Fibroblast of skin of right biceps (primary cell): ENCODE data around the gene GPC5.

Experiments used
- DNase-seq: peaks from one replicate; pipeline ENCODE4 v3.0.0-alpha.2; 2013

GPC5 gene

DNA sequence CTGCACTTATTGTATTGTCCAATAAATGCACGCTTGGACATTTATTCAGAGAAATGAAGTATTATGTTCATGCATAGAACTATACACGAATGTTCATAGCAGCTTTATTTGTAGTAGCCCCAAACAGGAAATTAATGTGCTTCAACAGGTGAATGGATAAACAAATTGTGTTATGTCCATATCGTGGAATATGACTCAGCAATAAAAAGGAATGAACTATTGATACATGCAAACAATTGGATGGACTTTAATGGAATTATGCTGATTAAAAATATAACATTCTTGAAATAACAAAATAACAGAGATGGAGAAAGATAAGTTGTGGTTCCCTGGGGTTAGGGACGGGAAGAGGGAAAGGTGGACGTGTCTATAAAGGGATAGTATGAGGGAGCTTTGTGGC is 65.9 kb downstream of the GPC5 start:
- DNase-seq, result no peak

DNA sequence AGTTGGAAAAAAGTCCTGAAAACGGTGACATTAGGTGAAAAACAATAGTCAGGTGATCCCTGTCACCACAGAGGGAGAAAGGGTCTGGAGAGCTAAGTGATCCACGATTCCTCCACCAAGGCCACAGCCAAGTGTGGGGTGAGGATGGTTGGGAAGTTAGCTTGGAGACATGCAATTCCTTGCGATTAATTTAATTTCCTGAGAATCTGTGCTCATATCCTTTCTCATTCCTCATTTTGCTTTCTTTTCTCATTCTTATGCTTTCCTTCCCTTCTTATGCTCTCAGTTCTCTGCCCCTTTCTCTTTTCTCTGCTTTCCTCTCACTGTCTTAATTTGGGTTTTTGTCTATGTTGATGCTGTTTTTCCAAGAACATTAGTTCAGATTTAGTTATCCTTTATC is 68.8 kb downstream of the GPC5 start:
- DNase-seq, result no peak

DNA sequence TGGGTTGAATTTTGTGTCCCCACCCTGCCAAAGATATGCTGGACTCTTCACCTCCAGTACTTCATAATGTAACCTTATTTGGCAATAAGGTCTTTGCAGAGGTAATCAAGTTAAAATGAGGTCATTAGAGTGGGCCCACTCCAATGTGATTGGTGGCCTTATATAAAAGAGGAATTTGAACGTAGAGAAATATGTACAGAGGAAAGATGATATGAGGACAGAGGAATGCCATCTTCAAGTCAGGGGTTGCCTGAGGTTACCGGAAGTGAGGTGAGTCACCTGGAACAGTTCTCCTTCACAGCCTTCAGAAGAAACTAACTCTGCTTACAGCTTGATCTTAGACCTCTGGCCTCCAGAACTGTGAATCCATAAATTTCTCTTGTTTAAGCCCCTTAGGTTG is 69.9 kb downstream of the GPC5 start:
- peak; percentile 53 for DNase-seq

DNA sequence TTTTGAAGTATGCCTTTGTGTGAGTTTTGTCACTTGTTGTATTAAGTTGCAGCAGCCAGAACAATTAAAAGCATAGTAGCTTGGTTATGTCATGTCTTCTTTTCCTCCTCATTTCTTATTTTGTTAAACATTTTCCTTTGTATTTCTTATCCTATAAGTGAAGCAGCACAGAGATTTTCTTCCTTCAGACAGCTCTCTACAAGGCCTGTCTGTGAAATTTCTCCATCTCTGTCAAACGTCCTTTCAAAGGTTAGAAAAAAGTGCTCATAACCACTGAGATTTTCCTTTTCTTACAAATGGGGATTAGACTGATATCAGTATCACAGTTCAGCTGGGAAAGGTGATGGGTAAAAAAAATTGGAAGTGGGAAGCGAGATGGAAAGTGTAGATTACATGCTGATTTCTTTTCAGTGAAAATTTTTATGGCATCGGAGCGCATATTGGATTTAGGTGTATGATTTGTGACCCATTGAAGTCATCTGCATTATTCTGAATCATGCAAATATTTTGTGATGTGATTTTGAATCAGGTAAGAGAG is 71.7 kb downstream of the GPC5 start:
- no peak for DNase-seq

DNA sequence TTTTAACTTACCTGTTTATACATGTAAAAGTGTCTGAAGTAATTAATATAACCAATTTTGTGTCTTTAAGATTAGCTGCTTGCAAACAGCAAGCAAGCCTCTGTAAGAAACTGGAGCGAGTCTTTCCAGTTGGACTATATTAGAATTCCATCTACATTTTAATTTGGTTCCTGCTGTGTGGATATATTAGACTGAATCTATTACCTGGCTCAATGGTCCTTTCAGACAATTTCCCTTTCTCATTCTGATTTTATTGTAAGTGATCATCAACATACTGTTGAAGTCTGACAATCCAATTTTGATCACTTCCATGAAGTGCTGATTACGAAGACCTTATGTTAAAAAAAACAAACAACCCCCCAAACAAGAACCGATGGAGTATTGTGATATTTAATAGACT is 72.3 kb downstream of the GPC5 start:
- no peak for DNase-seq

DNA sequence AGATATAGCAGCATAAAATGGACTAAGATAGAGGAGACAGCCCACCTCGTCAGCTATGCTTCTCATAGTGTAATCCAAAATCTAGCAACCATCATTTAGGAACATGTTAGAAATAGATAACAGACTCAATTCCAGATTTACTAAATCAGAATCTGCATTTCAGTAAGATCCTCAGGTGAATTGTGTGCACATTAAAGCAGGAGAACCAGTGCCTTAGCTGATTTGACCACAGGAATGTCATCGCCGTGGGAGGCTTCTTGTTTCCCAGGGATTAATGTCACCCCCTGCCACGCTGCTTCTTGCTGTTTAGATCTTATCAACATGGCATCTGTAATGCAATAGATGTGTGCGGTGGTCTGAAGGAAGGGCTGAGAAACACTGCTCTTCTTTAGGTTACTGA is 84.0 kb downstream of the GPC5 start:
- peak; percentile 15 for DNase-seq

DNA sequence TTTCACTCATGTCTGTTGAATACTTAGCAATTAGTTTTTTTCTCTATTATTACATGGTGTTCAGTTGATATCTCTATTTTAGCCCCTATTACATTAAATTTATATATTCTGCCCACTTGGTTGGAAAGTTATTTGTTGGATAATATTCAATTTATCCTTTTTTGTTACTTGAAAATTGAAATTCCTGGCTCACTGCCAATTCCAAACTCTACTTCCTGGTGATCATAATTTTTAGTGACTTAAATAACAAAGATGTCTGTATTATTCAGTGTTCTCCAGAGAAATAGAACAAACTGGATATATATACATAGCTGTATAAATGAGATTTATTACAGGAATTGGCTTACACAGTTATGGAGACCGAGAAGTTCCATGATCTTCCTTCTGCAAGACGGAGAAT is 93.6 kb downstream of the GPC5 start:
- no peak for DNase-seq

DNA sequence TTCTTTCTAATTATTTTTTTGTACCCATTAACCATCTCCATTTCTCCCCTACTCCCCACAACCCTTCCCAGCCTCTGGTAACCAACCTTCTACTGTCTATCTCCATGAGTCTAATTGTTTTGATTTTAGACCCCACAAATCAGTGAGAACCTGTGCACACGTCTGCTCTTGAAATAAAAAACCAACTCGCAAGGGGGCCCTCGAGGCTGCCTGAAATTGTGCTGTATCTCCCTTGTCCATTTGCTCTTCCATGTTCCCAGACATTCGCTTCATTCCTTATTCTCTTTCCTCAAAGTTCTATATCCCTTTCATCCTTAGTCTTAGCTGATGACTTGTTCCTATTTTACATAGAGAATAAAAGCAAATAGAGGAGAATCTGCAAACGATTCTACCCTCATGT is 95.0 kb downstream of the GPC5 start:
- DNase-seq, result no peak

DNA sequence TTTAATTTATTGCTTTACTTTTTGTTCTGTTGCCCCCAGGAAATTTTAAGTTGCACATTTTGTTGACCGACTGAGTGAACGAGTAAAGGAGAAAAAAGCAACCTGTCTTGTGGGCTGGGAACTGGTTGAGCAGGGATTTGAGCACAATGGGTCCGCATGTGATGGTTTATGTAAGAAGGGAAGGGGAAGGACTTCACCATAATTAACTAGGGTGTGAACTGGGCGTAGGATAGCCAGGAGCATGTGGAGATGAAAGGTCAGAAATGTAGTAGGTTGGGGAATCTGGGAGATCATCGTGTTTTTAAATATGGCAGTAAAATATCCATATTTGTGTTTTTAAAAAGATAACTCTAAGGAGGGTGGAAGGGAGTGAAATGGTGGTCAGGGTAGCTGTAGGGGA is 99.9 kb downstream of the GPC5 start:
- no peak for DNase-seq

DNA sequence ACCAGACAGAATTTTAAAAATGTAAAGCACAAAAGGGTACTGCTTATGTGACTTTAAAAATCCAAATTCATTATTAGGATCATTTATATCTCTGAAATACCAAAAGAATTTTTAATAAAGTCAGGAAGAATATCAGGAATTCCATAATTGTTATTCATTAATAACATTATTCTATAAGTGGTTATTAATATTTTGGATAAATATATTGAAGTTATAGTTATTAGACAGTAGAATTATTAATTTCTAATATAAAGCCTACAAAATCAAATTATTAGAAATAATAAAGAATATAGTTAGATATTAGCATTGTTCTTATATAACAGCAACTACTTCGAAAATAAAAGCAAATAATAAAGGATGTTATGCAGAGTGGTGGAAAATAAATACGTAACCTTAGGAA is 105.8 kb downstream of the GPC5 start:
- no peak for DNase-seq

DNA sequence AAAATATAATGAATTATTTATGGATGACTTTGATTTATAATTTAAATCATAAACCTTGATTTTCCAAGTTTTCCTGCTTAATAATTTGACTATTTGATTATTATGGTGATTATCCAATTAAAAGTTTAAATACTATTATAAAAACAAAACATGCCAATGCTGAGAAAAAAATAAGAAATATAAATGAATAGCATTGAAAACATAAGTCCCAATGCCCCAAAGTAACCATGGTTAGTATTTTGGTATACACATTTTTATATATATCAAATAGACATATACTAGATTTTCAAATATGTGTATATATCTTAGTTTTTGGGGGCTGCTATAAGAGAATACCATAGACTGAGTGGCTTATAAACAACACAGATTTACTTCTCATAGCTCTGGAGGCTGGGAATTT is 108.3 kb downstream of the GPC5 start:
- no peak for DNase-seq

DNA sequence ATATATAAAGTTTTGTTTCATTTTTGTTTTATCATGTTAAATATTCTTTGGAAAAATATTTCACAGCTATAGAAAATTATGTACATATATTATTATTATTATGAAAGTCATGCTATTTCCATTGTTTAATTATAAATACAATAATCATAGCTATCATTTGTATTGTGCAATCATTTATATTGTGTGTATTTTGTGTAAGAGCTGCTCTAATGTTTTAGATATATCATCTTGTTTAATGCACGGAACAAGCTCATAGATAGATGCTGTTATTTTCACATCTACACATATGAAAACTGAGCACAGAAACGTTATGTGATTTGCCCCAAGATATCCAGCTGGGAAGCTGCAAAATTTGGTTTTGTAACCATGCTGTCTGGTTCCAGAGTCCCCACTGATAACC is 111.6 kb downstream of the GPC5 start:
- DNase-seq, result no peak

DNA sequence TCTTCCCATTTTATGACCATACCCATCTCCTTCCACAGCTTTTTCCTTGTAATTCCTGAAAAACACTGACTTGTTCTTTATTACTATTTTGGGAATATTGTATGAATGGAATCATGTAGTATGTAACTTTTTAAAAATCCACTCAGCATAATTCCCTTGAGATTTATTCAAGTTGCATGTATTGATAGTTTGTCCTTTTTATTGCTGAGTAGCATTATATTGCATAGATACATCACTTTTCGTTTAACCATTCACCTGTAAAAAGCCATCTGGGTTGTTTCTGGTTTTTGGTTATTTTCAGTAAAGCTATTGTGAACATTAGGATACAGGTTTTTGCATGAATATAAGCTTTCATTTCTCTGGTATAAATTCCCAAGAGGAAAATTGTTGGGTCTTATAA is 115.4 kb downstream of the GPC5 start:
- no peak for DNase-seq

DNA sequence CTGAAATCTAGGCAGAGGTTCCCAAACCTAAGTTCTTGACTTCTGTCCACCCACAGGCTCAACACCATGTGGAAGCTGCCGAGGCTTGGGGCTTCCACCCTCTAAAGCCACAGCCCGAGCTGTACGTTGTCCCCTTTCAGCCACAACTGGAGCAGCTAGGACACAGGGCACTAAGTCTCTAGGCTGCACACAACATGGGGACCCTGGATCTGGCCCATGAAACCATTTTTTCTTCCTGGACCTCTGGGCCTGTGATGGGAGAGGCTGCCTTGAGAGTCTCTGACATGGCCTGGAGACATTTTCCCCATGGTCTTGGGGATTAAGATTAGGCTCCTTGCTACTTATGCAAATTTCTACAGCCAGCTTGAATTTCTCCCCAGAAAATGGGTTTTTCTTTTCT is 118.4 kb downstream of the GPC5 start:
- no peak for DNase-seq

DNA sequence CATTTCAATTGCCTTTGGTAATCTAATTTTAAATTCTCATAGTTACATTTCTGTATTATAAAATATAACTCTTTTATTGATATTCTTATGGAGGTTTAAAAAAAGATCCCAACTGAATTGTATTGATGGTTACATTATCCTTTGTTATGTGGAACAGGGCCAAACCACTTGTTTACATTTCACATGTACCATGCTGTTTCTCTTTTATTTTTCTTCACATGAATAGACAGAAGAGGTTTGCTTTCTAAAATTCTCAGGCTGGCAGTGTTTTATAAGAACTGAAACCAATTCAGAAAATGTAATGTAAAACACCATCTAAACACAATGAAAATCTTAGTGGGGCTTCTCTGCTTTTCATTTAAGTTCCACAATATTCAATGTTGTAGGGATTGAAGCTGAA is 122.5 kb downstream of the GPC5 start:
- no peak for DNase-seq

DNA sequence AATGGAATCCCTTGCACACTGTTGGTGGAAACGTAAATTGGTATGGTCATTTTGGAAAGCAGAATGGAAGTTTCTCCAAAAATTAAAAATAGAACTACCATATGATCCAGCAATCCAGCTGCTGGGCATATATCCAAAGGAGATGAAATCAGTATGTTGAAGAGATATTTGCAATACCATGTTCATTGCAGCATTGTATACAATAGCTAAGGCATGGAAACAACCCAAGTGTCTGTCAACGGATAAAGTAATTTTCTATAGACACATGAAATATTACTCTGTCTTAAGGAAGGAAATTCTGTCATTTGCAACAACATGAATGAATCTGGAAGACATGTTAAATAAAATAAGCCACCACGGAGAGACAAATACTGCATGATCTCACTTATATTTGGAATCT is 124.7 kb downstream of the GPC5 start:
- peak; percentile 6 for DNase-seq

DNA sequence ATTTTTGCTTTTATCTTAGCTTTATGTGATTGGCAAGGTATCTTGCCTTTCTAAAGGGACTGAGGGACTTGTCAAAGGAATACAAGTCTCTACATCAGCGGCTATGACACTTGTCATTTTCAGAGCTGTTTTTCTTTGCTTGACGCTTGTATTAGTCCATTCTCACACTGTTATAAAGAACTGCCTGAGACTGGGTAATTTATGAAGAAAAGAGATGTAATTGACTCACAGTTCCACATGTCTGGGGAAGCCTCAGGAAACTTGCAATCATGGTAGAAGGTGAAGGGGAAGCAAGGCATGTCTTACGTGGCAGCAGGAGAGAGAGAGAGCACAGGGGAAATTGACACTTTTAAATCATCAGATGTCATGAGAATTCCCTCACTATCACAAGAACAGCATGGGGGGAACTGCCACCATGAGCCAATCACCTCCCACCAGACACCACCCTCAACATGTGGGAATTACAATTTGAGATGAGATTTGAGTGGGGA is 128.2 kb downstream of the GPC5 start:
- no peak for DNase-seq

DNA sequence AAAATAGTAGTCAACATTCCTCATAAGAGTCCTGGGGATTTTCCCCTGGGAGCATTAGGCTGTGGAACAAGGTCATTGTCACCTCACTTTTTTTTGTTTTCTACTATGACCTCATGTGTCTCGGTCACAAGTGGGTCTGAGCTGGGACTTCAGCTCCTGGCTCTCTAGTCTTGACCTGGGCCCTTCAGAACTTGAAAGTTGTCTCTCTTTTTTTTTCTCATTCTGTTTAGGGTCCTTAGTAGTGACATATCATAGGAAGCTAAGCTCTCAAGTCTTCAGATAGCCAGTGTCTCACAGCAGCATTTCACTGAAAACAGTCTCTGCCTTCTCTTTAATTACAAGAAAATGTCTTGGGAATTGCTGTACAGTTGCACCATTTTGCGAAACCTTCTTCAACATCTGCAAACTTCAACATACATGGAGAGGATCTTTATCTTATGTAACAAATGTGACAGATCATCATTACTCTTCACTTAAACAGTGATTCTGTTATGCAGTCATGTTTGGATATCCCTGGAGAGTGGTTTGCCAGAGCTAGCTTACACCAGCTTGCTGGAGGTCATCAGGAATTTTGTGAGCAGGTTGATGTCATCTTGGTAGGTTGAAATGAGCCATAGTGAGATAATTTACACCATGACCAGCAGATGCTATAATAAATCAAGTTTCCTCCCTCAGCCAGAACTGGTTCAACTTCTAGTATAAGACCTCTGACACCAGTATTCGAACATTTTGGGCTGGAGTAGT is 131.5 kb downstream of the GPC5 start:
- no peak for DNase-seq

DNA sequence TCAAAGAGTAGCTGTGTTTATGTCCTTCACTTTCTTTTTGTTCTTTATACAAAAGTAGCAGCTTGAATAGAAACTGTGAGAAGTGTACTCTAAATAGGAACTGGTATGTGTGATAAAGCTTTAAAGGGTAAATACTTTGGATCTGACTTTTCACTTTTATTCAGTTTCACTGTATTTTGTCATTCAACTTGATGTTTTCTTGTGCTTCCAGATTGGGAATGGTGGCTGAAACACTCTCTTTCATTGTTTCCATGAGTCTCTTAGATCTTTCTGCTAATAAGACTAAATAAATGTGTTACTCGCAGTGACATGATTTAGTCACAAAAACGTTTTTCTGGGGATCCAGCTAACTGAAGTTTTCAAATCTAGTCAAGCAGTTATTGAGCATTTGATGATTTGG is 133.2 kb downstream of the GPC5 start:
- no peak for DNase-seq

DNA sequence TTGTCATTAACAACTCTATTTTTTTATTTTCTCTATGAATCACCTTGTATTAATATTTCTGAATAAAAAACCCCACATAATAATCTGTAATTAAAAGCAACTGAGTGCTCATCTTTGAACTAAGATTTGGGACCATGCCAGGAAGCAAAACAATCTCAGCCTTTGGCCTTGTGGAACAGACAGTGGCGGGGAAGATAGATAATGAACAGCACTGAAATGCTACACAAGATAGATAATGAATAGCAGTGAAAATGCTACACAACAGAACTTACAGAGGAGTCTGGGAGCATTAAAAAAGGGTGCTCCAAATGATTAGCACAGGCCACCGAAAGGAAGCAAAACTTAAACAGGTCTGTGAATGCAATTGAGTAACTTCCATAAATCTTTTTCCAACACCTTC is 134.9 kb downstream of the GPC5 start:
- no peak for DNase-seq

DNA sequence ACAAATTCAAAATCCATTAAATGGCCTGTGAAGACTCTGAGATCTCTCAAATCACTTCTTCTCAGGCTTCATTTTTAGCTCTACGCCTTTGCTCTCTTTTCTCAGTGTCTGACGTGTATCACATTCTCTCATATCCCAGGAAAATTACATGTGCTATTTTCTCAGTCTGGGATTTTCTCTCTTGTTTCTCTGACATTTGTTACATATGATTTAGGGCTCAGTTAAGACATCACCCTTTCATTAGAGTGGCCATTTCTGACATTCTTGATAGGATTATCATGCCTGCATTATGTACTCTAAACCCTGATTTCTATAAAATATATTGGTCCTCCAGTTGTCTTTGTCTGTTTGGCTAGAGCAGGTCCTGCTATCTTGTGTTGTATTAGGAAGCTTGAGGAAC is 136.6 kb downstream of the GPC5 start:
- no peak for DNase-seq

DNA sequence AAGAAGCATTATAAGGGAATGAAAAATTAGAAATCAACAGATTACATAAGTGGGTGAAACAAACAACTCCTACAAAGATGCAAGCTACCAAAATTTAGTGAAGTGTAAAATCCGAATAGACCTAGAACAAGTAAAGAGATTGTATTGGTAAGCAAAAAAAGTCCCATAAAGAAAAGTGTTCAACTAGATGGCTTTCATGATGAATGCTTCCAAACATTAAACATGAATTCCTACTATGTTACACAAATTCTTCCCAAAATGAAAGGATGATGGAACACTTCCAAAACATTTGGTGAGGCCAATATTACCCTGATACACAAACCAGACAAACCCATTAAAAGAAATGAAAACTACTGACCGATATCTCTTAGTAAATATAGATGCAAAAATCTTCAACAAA is 139.0 kb downstream of the GPC5 start:
- no peak for DNase-seq

DNA sequence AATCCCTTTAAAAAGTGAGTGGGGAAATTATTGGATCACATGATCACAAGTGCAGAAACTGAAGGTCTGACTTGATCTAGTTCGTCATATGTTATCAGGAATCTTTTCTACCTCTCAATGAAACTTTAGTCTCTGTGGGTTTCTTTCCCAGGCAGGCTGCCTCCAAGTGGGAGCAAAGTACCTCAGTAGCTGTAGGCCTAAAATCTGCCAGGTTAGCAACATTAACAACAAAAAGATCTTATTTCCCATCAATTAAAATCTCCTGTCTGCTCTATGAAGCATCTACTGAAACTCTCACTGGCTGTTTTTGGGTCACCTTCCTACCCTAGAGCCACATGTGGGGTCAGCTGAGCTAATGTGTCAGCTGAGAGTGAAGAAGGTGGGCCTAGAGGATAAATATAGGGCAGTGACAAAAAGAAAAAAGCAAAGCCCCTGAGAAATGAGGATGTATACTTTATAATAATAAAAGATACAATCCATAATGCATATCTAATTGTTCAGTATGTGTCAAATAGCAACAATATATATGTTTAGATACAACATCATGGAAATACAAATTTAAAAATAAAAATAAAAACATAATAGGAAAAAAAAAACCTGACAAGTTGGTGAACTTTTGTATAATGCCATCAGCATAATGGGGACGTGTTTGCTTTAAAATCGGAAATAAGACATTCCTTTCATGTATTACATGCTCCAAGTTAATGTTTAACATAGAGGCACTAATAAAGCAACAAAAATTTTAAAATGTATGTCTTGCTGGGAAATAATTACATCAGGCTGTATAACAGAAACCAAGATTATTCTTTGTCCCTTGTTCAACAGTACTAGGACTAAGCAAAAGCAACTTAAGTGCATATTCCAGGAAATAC is 141.1 kb downstream of the GPC5 start:
- DNase-seq, result no peak

DNA sequence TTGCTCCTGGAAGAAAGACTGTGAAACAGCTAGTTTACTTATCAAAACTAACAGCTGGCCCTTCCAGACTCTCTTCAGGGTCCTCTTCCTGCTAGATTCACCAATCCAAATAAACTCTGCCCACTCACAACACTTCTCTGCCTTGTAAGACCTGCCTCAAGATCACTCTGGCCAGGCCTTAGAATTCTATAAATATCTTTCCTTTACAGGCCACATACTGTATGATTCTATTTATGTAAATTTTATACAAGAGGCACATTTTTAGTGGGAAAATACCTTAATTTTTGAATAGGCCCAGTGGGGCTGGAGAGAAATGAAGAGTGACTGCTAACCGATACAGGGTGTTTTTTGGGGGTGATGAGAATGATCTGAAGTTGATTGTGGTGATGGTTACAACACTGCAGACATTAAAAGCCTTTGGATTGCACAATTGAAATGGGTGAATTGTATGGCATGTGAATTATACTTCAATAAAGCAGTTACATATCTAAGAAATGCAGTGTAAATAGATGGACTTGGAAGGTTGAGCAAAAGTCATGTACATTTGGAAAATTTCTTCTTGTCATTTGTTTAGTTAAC is 141.8 kb downstream of the GPC5 start:
- no peak for DNase-seq
